Body of pancreas (tissue), 4 donors: Measurements from ENCODE around the gene DNM3.

ENCODE experiments used
- POLR2A ChIP-seq, 3 donors: fragments of 450-650 bp; IDR thresholded peaks; one replicate each; pipeline ENCODE4 v1.6.1; 2016; ENCODE audit warnings: antibody characterized with exemption in 3 of 3, mild to moderate bottlenecking in 2 of 3
- TF ChIP-seq, protein P1 (sequence below), 7 experiments: fragments of 450-650 bp in 4 of 7; fragments of 200-600 bp in 3 of 7; sonication (generic) in 3 of 7; IDR thresholded peaks; one replicate each; pipeline ENCODE4 v1.5.1; 2016 to 2019; ENCODE audit warnings: antibody characterized with exemption in 7 of 7

DNA sequence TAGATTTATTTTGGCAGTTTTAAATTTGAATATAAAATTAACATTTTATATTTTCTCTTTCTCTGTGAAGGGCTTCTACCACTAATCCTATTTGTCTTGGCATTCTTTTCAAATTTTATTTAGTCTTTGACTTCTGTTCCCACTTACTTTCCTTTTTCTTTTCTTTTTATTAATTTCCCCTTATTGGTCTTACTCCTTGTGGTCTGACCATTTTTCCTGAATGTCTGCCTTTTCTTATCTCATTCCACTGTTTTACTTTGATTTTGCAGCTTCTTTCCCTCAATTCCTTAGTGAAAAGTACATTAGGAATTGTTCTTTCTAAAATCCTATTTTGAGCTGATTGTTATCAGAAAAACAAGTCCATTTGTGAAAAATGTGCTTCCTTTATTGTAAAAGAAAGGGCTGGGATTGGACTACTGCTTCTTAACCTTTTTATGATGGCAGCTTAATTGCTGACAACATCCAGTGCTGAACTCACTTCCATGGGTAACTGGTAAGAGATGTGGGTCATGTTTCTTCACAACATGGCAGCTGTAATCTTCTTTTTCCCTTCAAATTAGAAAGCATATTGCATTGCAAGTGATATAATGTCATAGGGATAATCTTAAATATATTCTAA, 284.6 kb downstream of the DNM3 start:
- TF ChIP-seq, protein P1, sequence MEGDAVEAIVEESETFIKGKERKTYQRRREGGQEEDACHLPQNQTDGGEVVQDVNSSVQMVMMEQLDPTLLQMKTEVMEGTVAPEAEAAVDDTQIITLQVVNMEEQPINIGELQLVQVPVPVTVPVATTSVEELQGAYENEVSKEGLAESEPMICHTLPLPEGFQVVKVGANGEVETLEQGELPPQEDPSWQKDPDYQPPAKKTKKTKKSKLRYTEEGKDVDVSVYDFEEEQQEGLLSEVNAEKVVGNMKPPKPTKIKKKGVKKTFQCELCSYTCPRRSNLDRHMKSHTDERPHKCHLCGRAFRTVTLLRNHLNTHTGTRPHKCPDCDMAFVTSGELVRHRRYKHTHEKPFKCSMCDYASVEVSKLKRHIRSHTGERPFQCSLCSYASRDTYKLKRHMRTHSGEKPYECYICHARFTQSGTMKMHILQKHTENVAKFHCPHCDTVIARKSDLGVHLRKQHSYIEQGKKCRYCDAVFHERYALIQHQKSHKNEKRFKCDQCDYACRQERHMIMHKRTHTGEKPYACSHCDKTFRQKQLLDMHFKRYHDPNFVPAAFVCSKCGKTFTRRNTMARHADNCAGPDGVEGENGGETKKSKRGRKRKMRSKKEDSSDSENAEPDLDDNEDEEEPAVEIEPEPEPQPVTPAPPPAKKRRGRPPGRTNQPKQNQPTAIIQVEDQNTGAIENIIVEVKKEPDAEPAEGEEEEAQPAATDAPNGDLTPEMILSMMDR (IDR thresholded peaks at IDR 0.05): no peak
- no peak for TF ChIP-seq POLR2A (IDR thresholded peaks at IDR 0.05)
